ENCODE results near the gene ALDH5A1. TPM values are rescaled to one million over a fixed set of nuclear protein-coding genes. Genes with fewer than 3 reads are reported as not detected.

Gene ALDH5A1
- polyA plus RNA-seq (ENCODE audit: insufficient read length in 12 of 12) = 10 to 100 TPM in 5 of 12 donors, 1 to 10 TPM in 6, not detected in 1; 7.8 to 12.8 (median 9.9) TPM
- long read RNA-seq, donor 1, full-length matches to known transcripts = 2 of 16 reads
- long read RNA-seq, donor 1, partial matches to known transcripts = 14 of 16 reads
- long read RNA-seq, donor 1, other reads (novel, unspliced or antisense) = 0 of 16 reads
- long read RNA-seq, donor 2, full-length matches to known transcripts = 4 of 4 reads
- long read RNA-seq, donor 2, partial matches to known transcripts = 0 of 4 reads
- long read RNA-seq, donor 2, other reads (novel, unspliced or antisense) = 0 of 4 reads
- long read RNA-seq, donor 3, full-length matches to known transcripts = 1 of 1 reads
- long read RNA-seq, donor 3, partial matches to known transcripts = 0 of 1 reads
- long read RNA-seq, donor 3, other reads (novel, unspliced or antisense) = 0 of 1 reads
- long read RNA-seq, donor 4, full-length matches to known transcripts = 1 of 1 reads
- long read RNA-seq, donor 4, partial matches to known transcripts = 0 of 1 reads
- long read RNA-seq, donor 4, other reads (novel, unspliced or antisense) = 0 of 1 reads
- long read RNA-seq, donor 5 = 0 reads
- long read RNA-seq, donor 6, full-length matches to known transcripts = 2 of 2 reads
- long read RNA-seq, donor 6, partial matches to known transcripts = 0 of 2 reads
- long read RNA-seq, donor 6, other reads (novel, unspliced or antisense) = 0 of 2 reads
- long read RNA-seq, donor 7 = 0 reads
- long read RNA-seq, donor 8, full-length matches to known transcripts = 2 of 2 reads
- long read RNA-seq, donor 8, partial matches to known transcripts = 0 of 2 reads
- long read RNA-seq, donor 8, other reads (novel, unspliced or antisense) = 0 of 2 reads
- long read RNA-seq, donor 9, full-length matches to known transcripts = 2 of 2 reads
- long read RNA-seq, donor 9, partial matches to known transcripts = 0 of 2 reads
- long read RNA-seq, donor 9, other reads (novel, unspliced or antisense) = 0 of 2 reads
- long read RNA-seq, donor 10, full-length matches to known transcripts = 3 of 3 reads
- long read RNA-seq, donor 10, partial matches to known transcripts = 0 of 3 reads
- long read RNA-seq, donor 10, other reads (novel, unspliced or antisense) = 0 of 3 reads
- long read RNA-seq, donor 11, full-length matches to known transcripts = 5 of 11 reads
- long read RNA-seq, donor 11, partial matches to known transcripts = 6 of 11 reads
- long read RNA-seq, donor 11, other reads (novel, unspliced or antisense) = 0 of 11 reads

DNA sequence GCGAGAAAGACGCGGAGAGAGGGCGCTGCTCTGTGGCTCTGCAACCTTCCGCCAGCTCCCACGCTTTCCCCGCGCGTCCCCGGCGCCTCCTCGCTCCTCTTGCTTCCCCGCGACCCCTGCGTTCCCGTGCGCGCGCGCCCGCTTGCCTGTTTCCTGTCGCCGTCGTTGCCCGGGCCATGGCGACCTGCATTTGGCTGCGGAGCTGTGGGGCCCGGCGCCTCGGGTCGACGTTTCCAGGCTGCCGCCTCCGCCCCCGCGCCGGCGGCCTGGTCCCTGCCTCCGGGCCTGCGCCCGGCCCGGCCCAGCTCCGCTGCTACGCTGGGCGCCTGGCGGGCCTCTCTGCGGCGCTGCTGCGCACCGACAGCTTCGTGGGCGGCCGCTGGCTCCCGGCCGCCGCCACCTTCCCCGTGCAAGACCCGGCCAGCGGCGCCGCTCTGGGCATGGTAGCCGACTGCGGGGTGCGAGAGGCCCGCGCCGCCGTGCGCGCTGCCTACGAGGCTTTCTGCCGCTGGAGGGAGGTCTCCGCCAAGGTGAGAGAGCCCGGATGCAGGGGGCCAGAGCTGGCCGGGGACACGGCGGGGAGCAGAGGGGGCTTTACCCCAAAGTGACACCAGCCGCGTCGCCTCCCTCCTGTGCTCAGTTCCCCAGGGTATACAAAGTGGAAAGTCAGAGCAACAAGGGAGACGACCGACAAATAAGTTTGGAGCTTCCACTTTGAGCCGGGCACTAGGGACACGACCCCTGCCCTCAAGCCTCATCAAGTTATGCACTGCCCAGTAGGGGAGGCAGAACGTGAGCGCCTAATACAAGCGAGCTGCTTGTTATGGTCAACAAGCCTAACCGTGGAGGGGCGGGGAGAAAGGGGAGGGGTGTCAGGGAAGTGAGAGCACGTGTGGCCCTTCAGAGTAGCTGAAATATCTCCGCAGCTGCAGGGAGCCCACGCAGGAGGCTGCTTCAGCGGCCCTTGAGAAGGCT lies at the start of gene ALDH5A1:
TSS of gene ALDH5A1 (plus strand) at position 149 of the 975 bp plus-strand sequence. CDS start at position 177, 28 bp downstream.
- peak; percentile 66 for DNase-seq

DNA sequence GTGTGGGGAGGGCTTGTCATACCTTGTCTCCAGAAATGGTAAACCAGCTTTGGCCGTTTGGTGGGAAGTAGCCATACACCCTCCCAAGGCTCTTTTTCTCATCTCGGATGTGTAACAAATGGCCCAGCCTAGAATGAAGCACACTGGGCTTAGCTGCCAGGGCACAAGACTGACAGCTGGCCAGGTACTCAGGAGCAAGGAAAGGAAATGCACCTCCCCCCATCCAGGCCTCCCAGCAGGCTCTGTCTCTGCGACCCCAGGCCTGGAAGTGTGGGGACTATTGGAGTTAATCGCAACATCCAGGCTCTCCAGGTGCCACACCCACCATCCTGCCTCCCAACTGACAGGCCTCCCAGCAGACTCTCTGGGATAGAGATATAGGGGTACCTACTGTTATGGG lies 49.1 kb upstream of the ALDH5A1 start:
- DNase-seq = no peak

DNA sequence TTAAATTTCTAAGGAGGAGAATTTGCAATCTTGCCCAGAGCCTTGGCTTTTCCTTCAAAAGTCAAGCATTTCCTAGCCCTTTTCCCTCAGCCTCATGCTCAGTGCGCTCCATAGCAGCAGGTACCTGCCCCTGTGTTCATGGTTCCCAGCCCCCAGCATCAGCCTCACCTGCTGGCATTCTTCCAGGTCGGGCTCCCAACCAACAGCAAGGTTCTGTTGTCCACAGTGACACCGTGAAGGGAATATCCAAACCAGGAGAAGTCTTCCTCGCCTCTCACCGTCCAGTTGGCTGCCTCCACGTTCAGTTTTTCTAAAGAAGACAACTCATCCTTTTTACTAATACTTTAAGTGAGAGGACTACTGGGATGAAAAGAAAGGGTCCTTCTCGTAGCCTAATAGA lies 48.1 kb upstream of the ALDH5A1 start:
- DNase-seq = no peak

DNA sequence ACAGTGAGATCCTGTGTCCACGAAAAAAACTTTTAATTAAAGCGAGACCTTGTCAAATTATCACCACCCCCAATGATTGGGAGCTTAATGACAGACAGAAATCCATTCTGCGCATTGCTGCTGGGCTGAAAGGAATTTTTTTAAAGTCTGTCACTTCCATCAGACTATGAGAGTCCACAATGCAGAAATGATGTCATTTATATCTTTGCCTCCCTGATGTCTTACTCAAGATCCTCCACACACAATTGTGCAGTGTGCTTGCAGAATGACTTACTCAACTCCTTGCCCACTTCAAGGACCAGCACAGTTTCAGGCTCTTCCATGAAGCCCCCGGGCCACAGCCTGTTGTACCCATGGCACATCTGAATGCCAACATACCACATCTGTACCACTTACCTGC lies 46.4 kb upstream of the ALDH5A1 start:
- DNase-seq = no peak

DNA sequence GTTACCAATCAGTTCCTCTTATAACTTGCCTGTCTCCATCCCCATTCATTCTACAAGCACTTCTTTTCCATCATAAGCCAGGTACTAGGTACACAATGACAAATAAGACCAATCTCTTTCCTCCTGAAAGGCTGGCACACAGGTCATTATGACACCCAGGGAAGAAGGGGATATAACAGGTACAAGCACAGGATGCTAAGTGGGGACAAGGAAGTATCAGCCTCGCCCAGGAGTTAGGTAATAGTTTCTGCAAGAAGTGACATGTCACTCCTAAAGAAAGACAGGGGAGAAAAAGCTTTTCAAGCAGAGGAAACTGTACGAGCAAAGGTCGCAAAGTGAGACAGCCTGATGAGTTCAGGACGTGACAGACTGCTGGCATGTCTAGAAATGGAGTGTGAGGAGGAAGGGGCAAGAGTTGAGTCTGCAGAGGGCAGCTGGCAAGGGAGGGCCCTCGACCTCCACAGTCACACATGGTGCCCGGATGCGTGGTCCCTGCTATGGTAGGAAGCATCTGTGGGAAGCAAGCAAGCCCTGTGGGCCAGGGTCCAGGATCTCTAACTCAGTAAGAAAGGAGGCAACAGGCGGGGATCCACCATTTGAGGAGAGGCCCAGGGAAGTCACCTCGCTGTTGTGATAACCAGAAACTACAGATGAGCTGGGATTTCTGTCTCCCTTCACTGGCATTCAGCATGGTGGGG lies 45.8 kb upstream of the ALDH5A1 start:
- DNase-seq = no peak

DNA sequence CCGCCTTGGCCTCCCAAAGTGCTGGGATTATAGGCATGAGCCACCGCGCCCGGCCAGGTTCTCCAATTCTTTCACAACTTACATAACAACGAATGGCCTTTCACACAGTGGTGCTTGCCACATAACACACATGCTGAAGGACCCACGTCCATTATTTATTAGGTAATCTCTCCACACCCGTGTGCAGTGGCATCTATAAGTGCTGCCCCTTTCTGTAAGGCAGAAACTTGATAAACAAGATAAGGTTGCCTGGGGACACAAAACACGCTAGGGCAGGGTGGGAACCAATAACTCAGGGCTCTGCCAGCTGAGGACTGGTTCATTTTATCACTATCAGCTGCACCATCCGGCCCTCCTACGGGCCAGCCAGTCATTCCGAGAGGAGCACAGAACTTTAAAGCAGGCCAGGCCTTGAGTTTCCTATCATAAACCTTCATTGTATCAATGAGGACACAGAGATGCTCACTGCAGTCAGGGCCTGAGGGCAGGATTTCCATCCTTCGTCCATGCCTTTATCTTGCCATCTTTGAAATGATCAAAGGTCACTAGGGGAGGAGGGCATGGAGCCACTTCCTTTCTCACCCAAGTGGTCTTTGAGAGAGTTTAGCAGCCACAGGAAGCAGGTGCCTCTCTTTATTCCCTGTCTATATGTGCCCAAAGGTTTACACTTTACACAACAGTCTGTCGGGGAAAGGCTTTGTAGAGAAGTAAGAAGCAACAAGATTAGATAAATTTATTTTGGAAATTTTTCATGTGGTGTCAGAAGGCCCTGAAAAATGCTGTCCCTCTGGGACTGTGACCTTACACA lies 43.0 kb upstream of the ALDH5A1 start:
- no peak for DNase-seq

DNA sequence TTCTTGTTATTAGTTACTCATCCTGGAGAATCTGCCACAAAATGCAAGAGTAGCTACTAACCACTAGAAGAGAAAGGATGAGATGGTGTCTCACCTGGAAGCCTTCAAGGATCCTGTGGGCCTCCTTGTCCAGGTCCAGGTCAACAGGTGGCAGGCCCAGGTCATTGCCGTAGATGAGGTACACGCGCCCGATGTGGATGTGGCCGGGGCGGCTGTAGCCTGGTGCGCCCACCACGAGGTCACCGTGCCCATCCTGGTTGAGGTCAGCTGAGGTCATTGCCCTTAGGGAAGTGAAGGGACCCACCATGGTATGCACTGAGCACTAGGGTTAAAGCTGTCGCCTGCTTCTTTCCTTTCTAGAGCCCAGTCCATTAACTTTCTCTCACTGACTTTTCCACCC lies 40.8 kb upstream of the ALDH5A1 start:
- DNase-seq = no peak

DNA sequence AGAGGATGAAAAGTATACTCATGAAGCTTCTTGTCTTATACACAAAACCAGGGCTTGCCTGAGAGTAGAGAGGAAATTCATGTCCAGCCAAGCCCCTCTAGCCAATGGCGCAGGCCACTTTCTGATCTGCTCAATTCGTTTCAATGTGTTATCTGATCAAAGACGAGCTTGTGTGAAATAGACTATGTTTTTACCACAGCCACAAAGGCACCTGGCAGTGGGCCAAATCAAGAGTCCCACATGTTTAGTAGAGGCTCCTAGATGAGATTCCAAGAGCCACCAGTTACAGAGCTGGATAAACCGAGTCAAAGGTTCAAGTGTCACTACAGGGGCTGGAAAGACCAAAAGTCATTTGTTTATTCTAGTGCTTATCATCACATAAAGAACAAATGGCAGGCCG lies 40.3 kb upstream of the ALDH5A1 start:
- DNase-seq = no peak

DNA sequence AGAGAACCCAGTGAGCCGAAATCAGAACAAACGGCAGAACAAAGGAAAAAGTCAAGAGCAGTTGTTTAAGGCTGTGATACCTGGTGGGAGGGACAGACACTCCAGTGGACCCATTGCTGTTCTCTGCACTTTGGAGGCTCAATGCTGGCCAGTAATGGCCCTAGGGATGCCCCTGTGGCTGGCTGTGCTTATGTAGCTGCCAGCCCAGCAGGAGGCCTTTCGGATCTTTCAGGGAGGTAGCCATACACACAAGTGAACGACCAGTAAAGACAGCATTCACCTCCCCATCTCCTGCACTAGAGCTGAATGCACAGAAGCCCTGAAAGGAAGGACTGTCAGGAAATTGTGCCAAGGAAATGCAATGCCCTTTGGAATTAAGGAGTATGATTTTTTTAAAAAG lies 39.7 kb upstream of the ALDH5A1 start:
- DNase-seq = no peak

DNA sequence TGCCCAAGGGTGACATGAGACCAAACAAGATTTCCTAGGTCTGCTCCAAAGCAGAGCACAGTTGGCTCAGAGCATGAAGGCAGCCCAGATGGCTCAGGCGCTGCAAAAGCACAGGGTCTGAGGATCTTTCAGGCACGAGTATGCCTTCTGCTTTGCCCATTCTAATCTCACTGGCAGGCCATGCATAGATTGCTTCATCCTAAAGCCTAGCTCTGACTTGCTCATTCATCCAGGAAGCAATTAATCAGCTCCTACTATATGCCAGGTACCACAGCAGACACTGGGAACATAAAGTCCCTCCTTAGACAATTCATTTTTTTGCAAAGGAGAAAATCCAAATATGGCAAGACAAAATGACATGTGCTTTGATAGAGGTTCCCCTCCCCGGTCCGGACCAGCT lies 36.6 kb upstream of the ALDH5A1 start:
- no peak for DNase-seq

DNA sequence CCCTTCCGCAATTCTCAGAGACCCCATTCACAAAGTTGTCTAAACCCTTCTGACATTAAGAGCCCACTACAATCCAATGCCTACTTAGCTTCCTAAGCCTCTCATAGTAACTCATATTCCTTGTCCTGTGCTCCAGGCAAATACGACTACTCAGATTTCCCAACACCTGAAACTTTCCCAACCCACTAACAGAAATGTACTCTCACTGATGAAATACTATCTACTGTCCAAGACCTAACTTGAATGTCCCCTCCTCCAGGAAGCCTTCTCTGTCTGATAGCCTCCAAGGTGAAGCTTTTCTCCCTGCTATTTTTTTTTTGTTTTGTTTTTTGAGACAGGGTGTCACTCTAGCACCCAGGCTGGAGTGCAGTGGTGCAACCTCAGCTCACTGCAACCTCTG lies 35.8 kb upstream of the ALDH5A1 start:
- no peak for DNase-seq

DNA sequence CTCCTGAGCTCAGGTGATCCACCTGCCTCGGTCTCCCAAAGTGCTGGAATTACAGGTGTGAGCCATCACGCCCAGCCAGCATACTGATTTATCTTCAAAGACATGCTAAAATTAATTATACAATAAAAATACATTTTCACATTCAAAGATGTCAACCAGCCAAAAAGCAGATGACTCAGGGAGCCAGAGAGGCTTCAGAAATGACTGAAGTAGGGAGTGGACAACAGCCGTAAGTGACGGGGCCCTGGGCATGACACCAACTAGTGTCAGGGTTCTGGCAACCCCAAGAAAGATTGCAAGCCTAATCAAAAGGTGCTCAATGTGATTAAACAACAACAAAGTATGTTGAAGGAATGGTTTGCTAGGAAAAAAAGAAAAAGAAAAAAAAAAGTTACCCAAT lies 33.8 kb upstream of the ALDH5A1 start:
- no peak for DNase-seq

DNA sequence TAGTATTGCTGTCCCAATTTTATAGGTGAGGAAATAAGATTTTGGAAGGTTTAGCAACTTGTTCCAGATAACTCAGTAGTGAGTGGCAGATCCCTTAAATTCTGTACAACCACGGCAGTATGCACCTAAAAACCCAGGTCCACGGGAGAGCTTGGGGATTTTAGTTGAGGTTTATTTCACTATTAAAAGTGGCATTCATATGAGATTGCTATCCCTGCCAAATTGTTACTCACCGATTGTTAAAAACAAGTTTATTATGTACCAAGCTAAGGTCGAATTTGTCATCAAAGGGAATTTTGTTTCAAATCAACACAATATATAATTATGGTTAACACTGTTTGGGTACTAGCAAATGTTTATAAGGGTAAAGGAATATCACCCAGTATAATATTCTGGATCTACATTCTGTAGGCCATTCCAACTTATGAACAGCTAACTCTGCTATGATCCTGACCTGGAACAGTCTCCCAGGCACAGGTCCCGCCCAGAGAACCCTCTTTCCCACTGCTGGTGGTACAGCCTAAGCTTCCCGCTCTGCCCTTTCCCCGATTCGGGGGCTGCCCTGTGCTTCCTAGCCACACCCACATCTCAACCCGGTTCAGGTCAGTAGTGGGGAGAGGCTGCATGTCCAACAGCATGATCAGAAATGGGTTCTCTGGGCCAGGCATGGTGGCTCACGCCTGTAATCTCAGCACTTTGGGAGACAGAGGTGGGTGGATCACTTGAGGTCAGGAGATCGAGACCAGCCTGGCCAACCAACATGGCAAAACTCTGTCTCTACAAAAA lies 30.3 kb upstream of the ALDH5A1 start:
- DNase-seq = no peak

DNA sequence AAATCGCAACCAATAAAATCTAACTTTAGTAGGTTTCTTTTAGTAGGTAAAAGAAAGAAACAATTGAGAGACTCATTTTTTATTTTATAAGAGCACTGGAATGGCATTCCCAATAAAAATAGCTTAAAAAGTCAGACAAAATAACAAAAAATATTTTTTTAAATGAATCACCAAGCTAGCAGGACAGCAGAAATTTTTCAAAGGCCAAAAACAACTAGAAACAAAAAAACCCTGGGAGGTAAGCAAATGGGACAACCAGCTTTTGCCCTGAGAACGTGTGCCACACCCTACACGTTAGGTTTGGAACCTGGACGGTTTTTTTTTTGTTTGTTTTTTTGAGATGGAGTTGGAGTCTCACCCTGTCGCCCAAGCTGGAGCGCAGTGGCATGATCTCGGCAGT lies 25.0 kb upstream of the ALDH5A1 start:
- DNase-seq = no peak

DNA sequence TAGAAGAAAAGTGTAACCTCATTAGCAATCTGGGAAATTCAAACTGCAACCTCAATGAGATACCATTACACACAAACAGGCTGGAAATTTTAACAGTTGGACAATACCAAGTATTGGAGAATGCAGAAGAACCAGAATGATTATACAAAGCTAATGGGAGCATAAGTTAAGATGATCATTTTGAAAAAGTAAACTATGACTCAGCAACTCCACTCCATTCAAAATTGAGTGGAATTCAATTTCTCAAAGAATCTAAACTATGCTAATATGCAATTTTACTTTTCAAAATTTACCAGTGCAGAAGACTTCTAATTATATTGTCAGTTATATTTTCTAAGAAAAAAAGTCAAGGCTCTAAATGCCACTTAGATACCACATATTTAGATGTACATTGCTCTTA lies 22.6 kb upstream of the ALDH5A1 start:
- no peak for DNase-seq

DNA sequence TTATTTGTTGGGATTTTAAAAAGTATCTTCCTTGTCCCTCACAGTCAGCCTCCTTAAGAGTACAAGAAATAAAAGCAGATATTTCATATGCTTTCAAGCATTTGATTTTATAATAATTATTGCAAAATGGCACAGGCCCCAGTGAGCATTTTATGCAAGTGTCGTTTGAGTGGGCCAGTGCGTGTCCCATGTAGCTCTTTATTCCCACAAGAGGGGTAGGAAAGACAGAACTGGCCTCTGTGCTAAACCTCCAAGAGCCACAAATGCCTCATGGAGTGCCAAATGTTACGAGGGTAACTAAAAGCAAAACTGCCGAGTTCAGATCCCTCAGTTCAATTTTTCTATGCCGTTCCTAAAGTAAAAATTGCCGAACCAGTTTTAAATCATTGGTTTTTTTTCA lies 18.1 kb upstream of the ALDH5A1 start:
- DNase-seq = no peak

DNA sequence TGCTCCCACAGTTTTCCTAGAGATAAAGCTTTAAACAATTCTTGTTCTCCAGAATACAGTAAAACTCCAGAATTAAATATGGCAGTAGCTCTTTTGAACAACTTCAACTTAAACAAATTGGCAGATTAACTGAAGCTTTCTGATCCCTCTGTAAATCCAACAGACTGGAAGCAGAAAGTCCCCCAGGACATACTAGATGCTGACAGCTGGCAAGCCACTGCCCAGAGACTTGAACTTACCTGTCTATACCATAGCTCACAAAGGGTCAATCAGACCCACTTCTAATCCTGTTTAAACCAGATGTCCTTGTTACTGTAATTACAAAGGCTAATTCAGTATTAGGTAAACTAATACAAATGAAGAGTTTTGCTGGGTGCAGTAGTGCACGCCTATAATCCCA lies 17.7 kb upstream of the ALDH5A1 start:
- no peak for DNase-seq

DNA sequence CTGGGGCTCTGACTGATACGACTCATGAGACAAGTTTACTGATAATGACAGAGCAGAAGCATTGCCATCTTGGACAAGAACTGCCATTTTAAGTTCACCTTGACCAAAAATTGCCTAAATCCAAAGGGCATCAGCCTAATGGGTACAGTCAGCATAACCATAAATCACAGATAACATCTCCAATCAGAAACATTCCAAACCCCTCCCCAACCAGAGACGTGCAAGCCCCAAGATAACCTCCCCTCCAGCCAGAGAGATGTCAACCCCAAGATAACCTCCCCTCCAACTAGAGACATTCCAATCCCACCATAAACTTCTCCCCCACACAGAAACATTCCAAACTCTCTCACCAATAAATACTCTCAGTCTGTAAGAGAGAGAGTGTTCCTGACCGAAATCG lies 15.9 kb upstream of the ALDH5A1 start:
- no peak for DNase-seq

DNA sequence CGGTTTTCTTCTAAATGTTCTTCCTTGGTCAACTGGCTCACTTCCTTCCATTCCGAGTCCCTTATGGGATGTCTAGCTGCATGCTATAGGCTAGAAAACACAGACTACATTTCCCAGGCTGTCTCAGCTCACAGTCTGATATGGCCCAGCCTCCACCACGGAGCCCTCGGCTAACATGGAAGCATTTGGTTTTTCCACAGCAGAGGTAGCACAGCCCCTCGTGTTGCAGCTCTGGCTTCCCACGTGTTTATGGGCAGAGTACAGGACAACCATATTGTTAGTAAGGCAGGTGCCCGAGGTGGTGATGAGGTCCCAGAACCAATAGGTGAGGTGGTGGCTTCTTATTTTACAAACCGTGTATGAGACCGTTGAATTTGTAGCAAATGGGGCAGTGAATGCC lies 14.1 kb upstream of the ALDH5A1 start:
- no peak for DNase-seq

All from muscle of arm (tissue), 14 donors.